Peyer's patch (tissue), 4 donors: ENCODE data around the gene ZFX.

Experiments used
- CTCF ChIP-seq, 6 experiments: fragments of 450-650 bp in 4 of 6; fragments of 200-600 bp in 2 of 6; sonication (generic) in 1 of 6; IDR thresholded peaks; one replicate each; pipeline ENCODE4 v1.5.1; 2017 to 2019; ENCODE audit warnings: antibody characterized with exemption in 6 of 6, mild to moderate bottlenecking in 3 of 6, moderate library complexity in 1 of 6
- POLR2A ChIP-seq, 2 donors: fragments of 450-650 bp; IDR thresholded peaks; one replicate each; pipeline ENCODE4 v1.5.1; 2017; ENCODE audit warnings: antibody characterized with exemption in 2 of 2, mild to moderate bottlenecking in 2 of 2, moderate library complexity in 2 of 2

DNA sequence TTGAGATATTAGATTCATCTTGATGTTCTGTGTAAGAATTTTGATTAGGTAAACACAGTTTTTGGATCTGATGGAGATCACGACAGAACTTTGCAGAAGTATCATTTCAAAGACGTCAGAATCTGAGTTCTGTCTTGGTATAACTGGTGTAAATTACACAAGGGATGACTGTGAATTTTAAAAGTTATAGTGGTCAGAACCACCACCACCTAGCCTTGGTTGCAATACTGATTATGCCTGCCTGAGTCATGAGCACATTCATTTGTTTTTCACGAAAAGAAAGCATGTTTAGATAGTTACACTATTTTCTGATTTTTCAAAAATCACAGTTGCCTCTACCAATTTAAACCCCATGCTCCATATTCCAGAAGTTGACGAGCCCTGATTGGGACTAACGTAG lies 54.8 kb downstream of the ZFX start:
- TF ChIP-seq CTCF (IDR thresholded peaks at IDR 0.05) (no peak), POLR2A (IDR thresholded peaks at IDR 0.05) (no peak)
